GM21367 (cell line): ENCODE measurements around the gene TFF3.

Source experiments
- ATAC-seq: cut with Tn5 transposase; IDR thresholded peaks from one replicate; pipeline ENCODE4 v1.9.1; 2021; ENCODE audit not compliant: unreplicated experiment

TFF3 gene

GRCh38 chr21:42291751-42292562 is 23.3 kb downstream of the TFF3 start:
- ATAC-seq, result no peak

- no peak for ATAC-seq
Measured at GRCh38 chr21:42291003-42291750, 24.0 kb downstream of the TFF3 start.

GRCh38 chr21:42290505-42290904 is 24.7 kb downstream of the TFF3 start:
- no peak for ATAC-seq

- no peak for ATAC-seq
Measured at GRCh38 chr21:42289926-42290325, 25.3 kb downstream of the TFF3 start.

- no peak for ATAC-seq
Measured at GRCh38 chr21:42288962-42289361, 26.2 kb downstream of the TFF3 start.

GRCh38 chr21:42287193-42288083 is 27.8 kb downstream of the TFF3 start:
- ATAC-seq, result no peak

- ATAC-seq, result no peak
Measured at GRCh38 chr21:42286416-42286815, 28.8 kb downstream of the TFF3 start.

GRCh38 chr21:42285569-42286245 is 29.5 kb downstream of the TFF3 start:
- ATAC-seq, result no peak

DNA sequence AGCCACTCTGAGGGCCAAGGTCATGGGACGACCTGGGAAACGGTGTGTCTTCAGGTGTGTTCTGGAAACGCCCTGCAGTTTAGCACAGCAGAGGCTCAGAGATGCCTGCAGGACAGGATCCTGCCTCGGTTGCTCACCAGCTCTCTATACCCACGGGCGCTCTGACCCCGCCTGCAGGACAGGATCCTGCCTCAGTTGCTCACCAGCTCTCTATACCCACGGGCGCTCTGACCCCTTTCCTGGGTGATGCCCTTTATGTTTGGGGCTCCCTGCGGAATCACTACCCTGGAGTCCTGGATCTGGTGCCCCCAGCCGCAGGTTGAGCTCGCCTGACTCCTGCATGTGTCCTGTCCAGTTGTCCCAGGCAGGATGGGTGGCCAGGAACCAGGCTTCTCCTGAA is 32.5 kb downstream of the TFF3 start:
- no peak for ATAC-seq

DNA sequence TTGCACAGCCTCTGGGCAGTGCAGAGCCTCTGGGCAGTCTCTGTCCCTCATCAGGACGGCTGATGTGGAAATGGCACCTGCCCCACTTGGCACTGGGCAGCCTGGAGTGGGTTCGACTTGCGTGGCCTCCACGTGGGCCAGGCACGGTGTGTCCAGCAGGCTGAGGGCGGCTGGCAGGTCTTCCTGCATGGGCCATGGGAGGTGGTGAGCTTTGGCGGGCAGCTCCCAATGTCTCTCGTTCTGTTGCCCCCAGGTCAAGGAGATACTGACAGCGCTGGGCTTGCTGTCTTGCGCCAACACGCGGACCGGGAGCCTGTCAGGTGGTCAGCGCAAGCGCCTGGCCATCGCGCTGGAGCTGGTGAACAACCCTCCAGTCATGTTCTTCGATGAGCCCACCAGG is 33.2 kb downstream of the TFF3 start:
- ATAC-seq, result no peak

DNA sequence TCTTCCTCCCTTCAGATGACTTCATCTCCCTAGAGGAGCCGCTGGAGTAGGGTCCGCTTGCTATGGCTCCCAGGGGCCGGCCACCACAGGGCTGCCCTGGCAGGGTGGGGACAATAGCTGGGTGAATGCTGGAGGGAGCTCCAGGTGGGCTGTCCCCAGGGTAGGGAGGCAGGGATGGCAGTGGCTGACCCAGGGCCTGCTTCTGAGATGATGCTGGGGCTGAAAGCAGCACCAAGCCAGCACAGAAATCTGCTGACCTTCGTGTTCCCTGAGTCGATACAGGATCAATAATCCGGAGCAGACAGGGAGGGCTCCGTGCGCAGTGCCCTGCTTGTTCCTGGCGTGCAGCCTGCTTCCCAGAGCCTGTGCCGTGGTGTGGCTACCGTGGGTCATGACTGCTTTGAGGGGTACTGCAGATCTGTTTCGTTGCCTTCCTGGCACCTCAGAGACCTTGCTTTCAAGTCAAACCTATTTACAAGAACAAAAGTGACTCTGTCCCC is 34.0 kb downstream of the TFF3 start:
- ATAC-seq, result no peak

DNA sequence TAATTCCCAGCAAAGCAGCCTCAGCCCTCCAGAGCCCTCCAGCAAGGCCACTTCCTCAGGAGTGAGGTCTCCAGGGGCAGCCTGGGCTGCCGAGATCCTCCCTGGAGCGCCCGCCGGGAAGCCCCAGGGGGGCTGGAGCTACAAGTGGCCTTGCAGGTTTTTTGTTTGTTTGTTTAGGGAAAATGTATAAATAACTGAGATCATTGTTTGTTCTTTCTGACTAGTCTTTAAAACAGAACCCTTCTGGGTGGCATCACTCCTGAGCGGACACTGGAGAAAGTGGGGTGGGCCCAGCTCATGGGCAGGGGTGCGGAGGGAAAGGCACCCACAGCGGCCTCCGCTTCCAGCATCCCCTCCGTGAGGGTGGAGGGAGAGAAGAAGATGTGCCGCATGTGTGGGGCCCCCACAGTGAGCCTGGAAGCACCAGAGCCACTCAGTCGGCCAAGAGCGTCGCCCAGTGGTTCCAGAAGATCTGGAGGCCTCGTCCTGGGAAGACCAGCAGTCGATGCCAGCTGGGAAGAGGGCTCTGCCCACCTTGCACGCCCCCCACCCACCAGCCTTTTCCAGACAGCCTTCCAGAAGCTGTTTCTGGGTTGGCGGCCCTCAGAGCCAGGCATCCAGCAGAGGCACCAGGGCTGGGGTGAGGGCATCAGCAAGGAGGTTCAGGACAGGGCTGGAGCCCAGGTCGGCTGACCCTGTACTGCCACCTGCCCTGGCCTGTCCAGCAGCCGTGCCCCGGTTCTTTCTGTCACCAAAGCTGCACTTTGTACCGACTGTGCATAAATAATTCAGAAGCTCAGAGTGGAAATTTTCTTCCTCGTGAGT is 34.6 kb downstream of the TFF3 start:
- no peak for ATAC-seq

DNA sequence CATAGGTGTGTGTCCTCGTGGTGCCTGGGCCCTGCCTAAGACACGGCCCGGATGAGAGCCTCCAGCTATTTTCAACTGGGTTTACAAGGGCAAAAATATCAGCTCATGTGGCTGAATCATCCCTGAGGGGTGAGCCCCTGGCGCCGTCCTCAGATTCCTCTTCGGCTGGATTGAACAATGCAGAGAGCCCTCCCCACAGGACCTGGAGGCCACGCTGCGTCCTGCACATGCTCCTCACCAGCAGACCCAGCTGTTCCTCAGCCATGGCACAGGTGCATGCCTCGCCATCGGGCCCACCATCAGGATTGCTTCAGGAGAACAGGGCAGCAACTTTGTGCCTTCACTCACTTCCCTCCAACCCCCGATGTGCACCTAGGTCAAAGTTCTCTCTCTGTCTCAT is 35.3 kb downstream of the TFF3 start:
- no peak for ATAC-seq

DNA sequence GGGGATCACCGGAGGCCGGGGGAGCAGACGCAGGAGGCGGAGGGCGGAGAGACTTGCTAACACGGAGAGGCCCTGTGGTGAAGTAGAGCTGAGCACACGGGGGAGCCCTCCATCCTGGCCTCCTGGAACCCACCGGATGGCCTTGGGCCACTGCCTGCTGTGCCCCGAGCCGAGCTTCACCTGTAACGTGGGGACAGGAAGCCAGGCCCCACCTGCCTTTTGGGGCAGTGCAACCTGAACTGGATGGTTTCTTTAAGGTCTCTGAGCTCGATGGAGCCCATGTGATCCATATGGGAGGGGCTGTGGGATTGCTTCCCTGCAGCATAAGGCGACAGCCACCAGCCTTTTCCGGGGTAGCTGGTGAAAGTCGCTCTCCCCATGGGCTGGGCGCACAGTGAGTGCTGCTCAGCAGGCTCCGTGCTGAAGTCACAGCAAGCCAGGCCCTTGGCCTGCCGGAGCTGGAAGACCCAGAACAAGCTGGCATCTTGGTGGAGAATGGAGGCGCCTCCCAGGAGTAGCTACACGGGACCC is 35.8 kb downstream of the TFF3 start:
- ATAC-seq, result no peak

DNA sequence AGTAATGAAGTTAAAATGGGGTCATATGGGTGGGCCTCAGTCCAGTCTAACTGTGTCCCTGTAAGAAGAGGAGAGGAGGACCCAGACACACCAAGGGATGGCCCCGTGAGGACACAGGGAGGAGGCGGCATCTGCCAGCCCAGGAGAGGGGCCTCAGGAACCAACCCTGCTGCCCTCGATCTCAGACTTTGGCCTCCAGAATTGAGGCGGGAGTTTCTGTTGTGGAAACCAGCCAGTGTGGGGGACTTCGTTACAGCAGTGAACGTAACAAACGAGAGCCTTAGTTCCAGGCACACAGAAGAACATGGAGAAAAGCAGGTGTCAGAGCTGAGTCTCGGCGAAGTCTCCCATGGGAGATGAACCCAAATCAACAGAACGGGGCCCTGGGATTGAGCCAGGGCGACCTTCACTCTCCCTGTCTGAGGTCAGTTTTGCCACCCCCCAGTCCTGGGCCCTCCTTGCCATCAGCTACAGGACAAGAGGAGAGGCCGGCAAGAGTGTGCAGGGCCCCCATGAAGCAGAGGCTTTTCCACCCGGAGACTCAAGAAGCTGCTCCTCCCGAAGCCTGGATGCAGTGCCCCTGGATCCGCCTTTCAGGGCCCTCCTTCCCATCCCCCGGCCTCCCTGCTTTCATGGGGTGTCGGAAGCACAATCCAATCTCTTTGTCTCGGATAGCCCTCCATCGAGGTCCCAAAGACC is 36.6 kb downstream of the TFF3 start:
- no peak for ATAC-seq

DNA sequence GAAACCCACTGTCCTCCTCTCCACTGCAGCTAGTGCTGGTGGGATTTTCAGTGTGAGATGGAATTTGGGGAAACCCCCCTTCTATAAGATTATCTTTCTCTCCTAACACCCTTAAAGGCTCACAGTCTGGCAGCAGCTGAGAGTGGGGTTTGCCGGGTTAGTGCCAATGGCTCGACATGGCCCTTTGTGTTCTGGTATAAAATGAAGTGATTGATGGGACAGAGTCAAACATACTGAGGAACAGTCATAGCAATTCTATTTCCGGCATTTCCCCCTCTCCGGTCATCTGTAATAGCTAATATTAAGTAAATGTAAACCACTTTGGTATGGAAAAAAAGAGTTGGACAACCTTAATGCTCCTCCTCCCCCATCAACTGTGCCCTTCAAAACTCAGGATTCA is 37.6 kb downstream of the TFF3 start:
- ATAC-seq, result no peak

- no peak for ATAC-seq
Measured at GRCh38 chr21:42276526-42277154, 38.6 kb downstream of the TFF3 start.

DNA sequence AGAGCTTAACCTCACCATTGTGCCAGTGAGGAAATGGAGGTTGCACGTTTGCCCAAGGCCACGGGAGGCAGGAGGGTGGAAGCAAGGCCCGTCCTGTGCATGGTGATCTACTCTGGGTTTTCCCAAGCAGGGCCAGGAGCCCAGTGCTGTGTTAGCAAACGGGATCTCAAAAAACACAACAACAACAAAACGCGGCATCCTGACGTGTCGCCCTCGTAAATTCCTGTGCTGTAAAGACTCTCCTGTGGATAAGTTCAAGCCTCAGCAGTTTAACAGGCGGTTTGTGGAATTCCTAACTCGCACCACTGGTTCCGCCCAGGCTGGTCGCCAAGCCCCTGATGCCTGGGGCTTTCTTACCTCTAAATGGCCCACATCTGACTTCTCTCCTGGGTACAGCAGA is 39.1 kb downstream of the TFF3 start:
- ATAC-seq, result no peak
